HL-60 (cell line): ENCODE data around the gene BACE1-AS.

Experiments used
- DNase-seq, 2 experiments: peaks; one replicate each; pipeline ENCODE4 v3.0.0-alpha.2; 2010 to 2020; ENCODE audit warnings: low read depth in 1 of 2, low spot score in 1 of 2
- H3K27ac ChIP-seq: fragments of 250-450 bp; sonication (Bioruptor Pico); replicated peaks from 2 replicates; pipeline ENCODE4 v1.5.1; 2020; ENCODE audit warnings: mild to moderate bottlenecking, moderate library complexity
- H3K27me3 ChIP-seq: fragments of 250-450 bp; sonication (Bioruptor Pico); 2 replicates; pipeline ENCODE4 v1.5.1; 2021; ENCODE audit warnings: mild to moderate bottlenecking, moderate library complexity; ENCODE audit not compliant: insufficient read depth, poor library complexity, severe bottlenecking
- H3K4me3 ChIP-seq: replicated peaks from 2 replicates; pipeline ENCODE4 v1.5.1; 2011; ENCODE audit warnings: mild to moderate bottlenecking, control low read depth, low read length; ENCODE audit not compliant: insufficient read depth
- CTCF ChIP-seq: IDR thresholded peaks from one replicate; pipeline ENCODE4 v1.5.1; 2011; ENCODE audit warnings: low read length, control low read depth, inconsistent platforms; ENCODE audit not compliant: insufficient read depth
- GABPA ChIP-seq: IDR thresholded peaks from 2 replicates; pipeline ENCODE4 v1.6.1; 2012; ENCODE audit warnings: low read depth
- POLR2AphosphoS5 ChIP-seq: IDR thresholded peaks from 2 replicates; pipeline ENCODE4 v1.6.1; 2012; ENCODE audit warnings: low read depth
- REST ChIP-seq: IDR thresholded peaks from 2 replicates; pipeline ENCODE4 v1.6.1; 2012; ENCODE audit warnings: low read depth; ENCODE audit not compliant: insufficient replicate concordance
- SPI1 ChIP-seq: IDR thresholded peaks from 2 replicates; pipeline ENCODE4 v1.6.1; 2012; ENCODE audit warnings: low read depth, mild to moderate bottlenecking, borderline replicate concordance

BACE1-AS gene

GRCh38 chr11:117255966-117256365 lies 35.2 kb upstream of the BACE1-AS start:
- no peak for DNase-seq
- Histone ChIP-seq H3K4me3 (no peak overlapping the region), H3K27ac (no peak overlapping the region), H3K27me3 (no peaks in the 10 kb centered on the region)
- TF ChIP-seq SPI1 (no peak), REST (no peak), POLR2AphosphoS5 (no peak), GABPA (no peak), CTCF (no peak)

- DNase-seq, result no peak
- Histone ChIP-seq H3K27ac (no peak overlapping the region), H3K27me3 (no peaks in the 10 kb centered on the region), H3K4me3 (no peak overlapping the region)
- TF ChIP-seq SPI1 (no peak), CTCF (no peak), REST (no peak), POLR2AphosphoS5 (no peak), GABPA (no peak)
These were observed 34.6 kb upstream of the BACE1-AS start for GRCh38 chr11:117256573-117256972.

GRCh38 chr11:117258576-117258975 lies 32.6 kb upstream of the BACE1-AS start:
- H3K27ac ChIP-seq, result no peak overlapping the region
- TF ChIP-seq GABPA (no peak), SPI1 (no peak), POLR2AphosphoS5 (no peak), CTCF (no peak), REST (no peak)

More at GRCh38 chr11:117258576-117258975, 32.6 kb upstream of the BACE1-AS start:
- H3K27me3 ChIP-seq, result no peaks in the 10 kb centered on the region
- DNase-seq, result no peak
- no peak overlapping the region for H3K4me3 ChIP-seq
